ENCODE results near the gene SGIP1. TPM values are rescaled to one million over a fixed set of nuclear protein-coding genes. Genes with fewer than 3 reads are reported as not detected.

The SGIP1 gene
- total RNA-seq, 2 experiments from 2014 or later = not detected

Small RNA genes lying within 50 kb of the gene (microRNA-seq; reads per million reads assigned to microRNA genes)
- gene MIR3117 (ENCODE audit: borderline microRNAs expressed, borderline replicate concordance) = not detected

Other genes with a start within 250 kb of the SGIP1 start
- gene DYNLT5, start 218.3 kb downstream of the SGIP1 start, total RNA-seq = not detected